ENCODE data around the gene SLC7A8. TPM values are rescaled to one million over a fixed set of nuclear protein-coding genes. Genes with fewer than 3 reads are reported as not detected.

The SLC7A8 gene
- total RNA-seq, 1 experiment from 2014 or later, result 77.9 TPM

GRCh38 chr14:23097786-23098185, 85.7 kb downstream of the SLC7A8 start:
- no peak overlapping the region for H2AFZ ChIP-seq (ENCODE audit: low read length)
- Mint-ChIP-seq H3K27me3 (ENCODE audit: low read depth) (peaks cover 4% of the 10 kb centered on the region), H3K4me1 (peaks cover 41 to 43% of the 10 kb centered on the region in 2 experiments), H3K4me3 (peak overlapping the region in 1 of 2 experiments; percentile 6; a peak in 2 of 5 replicates), H3K27ac (no peak overlapping the region; a peak in 2 of 7 replicates), H3K9me3 (no peaks in the 10 kb centered on the region), H3K36me3 (ENCODE audit: insufficient read depth in 1 of 3, low read depth in 3 of 3) (peaks cover 17 to 33% (median 30%) of the 10 kb centered on the region in 3 experiments)
- peaks cover 17% of the 10 kb centered on the region for H3K79me2 ChIP-seq (ENCODE audit: insufficient read depth, low read length)
- no peak overlapping the region for H3K14ac ChIP-seq (ENCODE audit: insufficient read depth, low read length)
- WGBS (ENCODE audit: extremely low coverage, insufficient read length, low lambda C conversion rate), result no CpG with 5 or more reads among the region's 7 CpGs
- no peaks in the 10 kb centered on the region for H4K20me1 ChIP-seq (ENCODE audit: control insufficient read depth, insufficient read depth, insufficient read length)
- H2AK5ac ChIP-seq (ENCODE audit: insufficient read length, low read length), result no peak overlapping the region
- no peak overlapping the region for H3T11ph ChIP-seq (ENCODE audit: low read length)
- no peak overlapping the region for H2BK120ac ChIP-seq (ENCODE audit: low read depth, low read length, poor library complexity, severe bottlenecking)
- H3K79me1 ChIP-seq (ENCODE audit: insufficient read depth, low read depth, low read length, poor library complexity, severe bottlenecking), result peaks cover 5% of the 10 kb centered on the region
- H3K9me3 ChIP-seq (ENCODE audit: control insufficient read depth, low read depth, low read length), result no peaks in the 10 kb centered on the region
- H3K23ac ChIP-seq (ENCODE audit: insufficient read length, low read depth, low read length), result no peak overlapping the region
- H3K9ac ChIP-seq (ENCODE audit: extremely low read depth, insufficient read length, low read length), result no peak overlapping the region
- H2BK15ac ChIP-seq (ENCODE audit: low read depth, low read length), result no peak overlapping the region
- no peak overlapping the region for H3K18ac ChIP-seq (ENCODE audit: insufficient read length, low read depth, low read length)
- no peak overlapping the region for H3K56ac ChIP-seq (ENCODE audit: insufficient read length, low read depth, low read length)
- no peak overlapping the region for H3K27ac ChIP-seq (ENCODE audit: insufficient read length, low read depth, low read length)
- H3K23me2 ChIP-seq (ENCODE audit: insufficient read length, low read depth, low read length, poor library complexity, severe bottlenecking), result peaks cover 6% of the 10 kb centered on the region
- H3K4me1 ChIP-seq (ENCODE audit: insufficient read depth, low read length), result peaks cover 2% of the 10 kb centered on the region; the same call in 1 of the 2 replicates
- no peak overlapping the region for H2BK12ac ChIP-seq (ENCODE audit: insufficient read length, low read depth, low read length)
- H3K4ac ChIP-seq (ENCODE audit: low read depth, low read length), result no peak overlapping the region
- no peak for DNase-seq
- H4K8ac ChIP-seq (replicated peaks; ENCODE audit: insufficient read length, low read depth, low read length), result no peak overlapping the region
- no peak for TF ChIP-seq CTCF (conservative IDR thresholded peaks at IDR 0.05)
- H3K27me3 ChIP-seq (ENCODE audit: insufficient read depth, low read length), result no peaks in the 10 kb centered on the region
- no peak overlapping the region for H3K4me2 ChIP-seq (ENCODE audit: insufficient read depth, insufficient read length, low read length)
- H2BK5ac ChIP-seq (ENCODE audit: insufficient read length, low read length), result no peak overlapping the region
- H4K91ac ChIP-seq (ENCODE audit: insufficient read length, low read depth, low read length), result no peak overlapping the region
- H4K5ac ChIP-seq (ENCODE audit: insufficient read length, low read depth, low read length), result no peak overlapping the region
- H2BK20ac ChIP-seq (ENCODE audit: low read depth, low read length, poor library complexity, severe bottlenecking), result no peak overlapping the region

Measured in H9 (cell line).